WTC11 (cell line): Measurements from ENCODE around the gene PRRC2A. TPM values are rescaled to one million over a fixed set of nuclear protein-coding genes. Genes with fewer than 3 reads are reported as not detected.

Experiments
- ATAC-seq: fragments of 200-7000 bp; cut with Tn5 transposase; 2 replicates; pipeline ENCODE4 v1.10.0; 2021; ENCODE audit warnings: mild to moderate bottlenecking, moderate library complexity
- CTCF ChIA-PET: fragments of 300-600 bp; sonication (Branson Sonifier 250); formaldehyde crosslinking; loops from one replicate; lab custom pipeline; 2021; ENCODE audit warnings: antibody characterized with exemption; lab: Charles Lee
- POLR2A ChIA-PET: fragments of 350-600 bp; sonication (Branson Sonifier 250); formaldehyde crosslinking; loops from one replicate; lab custom pipeline; 2021; ENCODE audit warnings: antibody characterized with exemption; lab: Charles Lee
- DNase-seq: peaks from one replicate; pipeline ENCODE4 v3.0.0; 2021; ENCODE audit warnings: low spot score
- H3K27ac Mint-ChIP-seq: 2 replicates; pipeline ENCODE4 v1.8.0; 2021; ENCODE audit warnings: mixed read lengths
- H3K27me3 Mint-ChIP-seq: 2 replicates; pipeline ENCODE4 v1.8.0; 2021; ENCODE audit warnings: low read depth, mild to moderate bottlenecking, moderate library complexity, mixed read lengths
- H3K36me3 Mint-ChIP-seq: 2 replicates; pipeline ENCODE4 v1.8.0; 2021; ENCODE audit warnings: mixed read lengths
- H3K4me1 Mint-ChIP-seq: 2 replicates; pipeline ENCODE4 v1.8.0; 2022; ENCODE audit warnings: mixed read lengths
- H3K4me3 Mint-ChIP-seq: 2 replicates; pipeline ENCODE4 v1.8.0; 2021; ENCODE audit warnings: mild to moderate bottlenecking, moderate library complexity, mixed read lengths
- H3K9me3 Mint-ChIP-seq: 2 replicates; pipeline ENCODE4 v1.8.0; 2021; ENCODE audit warnings: mixed read lengths
- ATF3 ChIP-seq: sonication (generic); formaldehyde crosslinking; conservative IDR thresholded peaks from 2 replicates; pipeline ENCODE4 v1.8.1; 2022; ENCODE audit warnings: mild to moderate bottlenecking, missing genetic modification reagents
- ATF6 ChIP-seq: sonication (generic); formaldehyde crosslinking; IDR thresholded peaks from 2 replicates; pipeline ENCODE4 v1.8.1; 2023; ENCODE audit warnings: mild to moderate bottlenecking, missing genetic modification reagents
- CBFB ChIP-seq: sonication (generic); formaldehyde crosslinking; IDR thresholded peaks from 2 replicates; pipeline ENCODE4 v1.8.1; 2022; ENCODE audit warnings: mild to moderate bottlenecking, low read depth, missing genetic modification reagents
- HMGXB4 ChIP-seq: sonication (generic); formaldehyde crosslinking; IDR thresholded peaks from 2 replicates; pipeline ENCODE4 v1.8.1; 2023; ENCODE audit warnings: mild to moderate bottlenecking, moderate library complexity, missing genetic modification reagents
- IRF2 ChIP-seq: sonication (generic); formaldehyde crosslinking; IDR thresholded peaks from 2 replicates; pipeline ENCODE4 v1.8.0; 2022; ENCODE audit warnings: low read depth, missing genetic modification reagents, borderline replicate concordance
- MLX ChIP-seq: sonication (generic); formaldehyde crosslinking; IDR thresholded peaks from 2 replicates; pipeline ENCODE4 v1.8.1; 2023; ENCODE audit warnings: mild to moderate bottlenecking, missing genetic modification reagents, moderate library complexity
- NR1H2 ChIP-seq: sonication (generic); formaldehyde crosslinking; IDR thresholded peaks from 2 replicates; pipeline ENCODE4 v1.9.0; 2021; ENCODE audit warnings: mild to moderate bottlenecking, moderate library complexity, missing genetic modification reagents
- NR2C2 ChIP-seq: sonication (generic); formaldehyde crosslinking; IDR thresholded peaks from 2 replicates; pipeline ENCODE4 v1.8.0; 2022; ENCODE audit warnings: mild to moderate bottlenecking, missing genetic modification reagents
- NR3C1 ChIP-seq: sonication (generic); formaldehyde crosslinking; conservative IDR thresholded peaks from 2 replicates; pipeline ENCODE4 v1.8.1; 2023; ENCODE audit warnings: low read depth, mild to moderate bottlenecking, missing genetic modification reagents
- RORB ChIP-seq: fragments of 250-450 bp; sonication (Bioruptor Pico); IDR thresholded peaks from 2 replicates; pipeline ENCODE4 v1.9.0; 2021; ENCODE audit warnings: mild to moderate bottlenecking
- SOX15 ChIP-seq: fragments of 250-450 bp; sonication (Bioruptor Pico); IDR thresholded peaks from 2 replicates; pipeline ENCODE4 v1.9.0; 2021; ENCODE audit warnings: mild to moderate bottlenecking
- ZNF219 ChIP-seq: sonication (generic); formaldehyde crosslinking; IDR thresholded peaks from 2 replicates; pipeline ENCODE4 v1.8.0; 2023; ENCODE audit warnings: missing genetic modification reagents, mild to moderate bottlenecking, borderline replicate concordance
- ZNF263 ChIP-seq: sonication (generic); formaldehyde crosslinking; IDR thresholded peaks from 2 replicates; pipeline ENCODE4 v1.8.1; 2022; ENCODE audit warnings: low read depth, mild to moderate bottlenecking, moderate library complexity, missing genetic modification reagents
- ZNF425 ChIP-seq: fragments of 250-450 bp; sonication (Bioruptor Pico); conservative IDR thresholded peaks from 2 replicates; pipeline ENCODE4 v1.9.0; 2021; ENCODE audit warnings: mild to moderate bottlenecking
- total RNA-seq: library from RNA; stranded (reverse); gene quantifications from 3 replicates; pipeline ENCODE4 v1.2.3, GENCODE V29; 2021
- TF ChIP-seq, protein P1 (sequence below): sonication (generic); formaldehyde crosslinking; IDR thresholded peaks from 2 replicates; pipeline ENCODE4 v1.8.1; 2022; ENCODE audit warnings: mild to moderate bottlenecking, moderate library complexity, missing genetic modification reagents
- TF ChIP-seq, protein P2 (sequence below): sonication (generic); formaldehyde crosslinking; conservative IDR thresholded peaks from 2 replicates; pipeline ENCODE4 v1.8.1; 2023; ENCODE audit warnings: mild to moderate bottlenecking, low read depth, missing genetic modification reagents, moderate library complexity
- TF ChIP-seq, protein P3 (sequence below): sonication (generic); formaldehyde crosslinking; IDR thresholded peaks from 2 replicates; pipeline ENCODE4 v1.8.0; 2022; ENCODE audit warnings: mild to moderate bottlenecking, missing genetic modification reagents
- TF ChIP-seq, protein P4 (sequence below): sonication (generic); formaldehyde crosslinking; IDR thresholded peaks from 2 replicates; pipeline ENCODE4 v1.8.1; 2023; ENCODE audit warnings: mild to moderate bottlenecking, missing genetic modification reagents, moderate library complexity

Gene PRRC2A
- total RNA-seq, 1 experiment from 2014 or later = 372 TPM

DNA sequence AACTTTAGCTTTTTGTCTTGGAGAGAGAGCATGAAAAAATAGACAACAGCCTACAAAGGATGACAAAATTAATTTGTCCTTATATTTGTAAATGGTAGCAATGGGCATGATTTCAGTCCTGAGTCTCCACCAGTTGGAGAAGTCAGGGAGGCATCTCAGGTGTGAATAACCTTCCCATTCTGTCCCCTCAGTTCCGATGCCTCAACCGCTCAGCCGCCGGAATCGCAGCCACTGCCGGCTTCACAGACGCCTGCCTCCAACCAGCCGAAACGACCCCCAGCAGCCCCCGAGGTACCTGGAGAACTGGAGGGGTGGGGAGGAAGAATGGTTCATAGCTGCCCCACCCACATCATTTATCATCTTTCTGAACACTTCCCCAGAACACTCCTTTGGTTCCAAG, 3.6 kb downstream of the PRRC2A start:
- H3K9me3 Mint-ChIP-seq = no peaks in the 10 kb centered on the region
- DNase-seq = no peak
- no peak for ATAC-seq
- CTCF ChIA-PET = no interaction called here
- H3K4me3 Mint-ChIP-seq = no peak overlapping the region
- peaks cover 13% of the 10 kb centered on the region for H3K4me1 Mint-ChIP-seq
- no peaks in the 10 kb centered on the region; the same call in 1 of the 2 replicates for H3K27me3 Mint-ChIP-seq
- TF ChIP-seq ATF6 = no peak
- TF ChIP-seq ATF3 = no peak
- TF ChIP-seq ZNF425 (CRISPR knock-in tag) = no peak
- no peak for TF ChIP-seq NR2C2 (CRISPR knock-in tag)
- no peak for TF ChIP-seq SOX15
- TF ChIP-seq ZNF219 (CRISPR knock-in tag) = no peak
- TF ChIP-seq, protein P1, sequence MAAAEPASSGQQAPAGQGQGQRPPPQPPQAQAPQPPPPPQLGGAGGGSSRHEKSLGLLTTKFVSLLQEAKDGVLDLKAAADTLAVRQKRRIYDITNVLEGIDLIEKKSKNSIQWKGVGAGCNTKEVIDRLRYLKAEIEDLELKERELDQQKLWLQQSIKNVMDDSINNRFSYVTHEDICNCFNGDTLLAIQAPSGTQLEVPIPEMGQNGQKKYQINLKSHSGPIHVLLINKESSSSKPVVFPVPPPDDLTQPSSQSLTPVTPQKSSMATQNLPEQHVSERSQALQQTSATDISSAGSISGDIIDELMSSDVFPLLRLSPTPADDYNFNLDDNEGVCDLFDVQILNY = no peak
- TF ChIP-seq, protein P2, sequence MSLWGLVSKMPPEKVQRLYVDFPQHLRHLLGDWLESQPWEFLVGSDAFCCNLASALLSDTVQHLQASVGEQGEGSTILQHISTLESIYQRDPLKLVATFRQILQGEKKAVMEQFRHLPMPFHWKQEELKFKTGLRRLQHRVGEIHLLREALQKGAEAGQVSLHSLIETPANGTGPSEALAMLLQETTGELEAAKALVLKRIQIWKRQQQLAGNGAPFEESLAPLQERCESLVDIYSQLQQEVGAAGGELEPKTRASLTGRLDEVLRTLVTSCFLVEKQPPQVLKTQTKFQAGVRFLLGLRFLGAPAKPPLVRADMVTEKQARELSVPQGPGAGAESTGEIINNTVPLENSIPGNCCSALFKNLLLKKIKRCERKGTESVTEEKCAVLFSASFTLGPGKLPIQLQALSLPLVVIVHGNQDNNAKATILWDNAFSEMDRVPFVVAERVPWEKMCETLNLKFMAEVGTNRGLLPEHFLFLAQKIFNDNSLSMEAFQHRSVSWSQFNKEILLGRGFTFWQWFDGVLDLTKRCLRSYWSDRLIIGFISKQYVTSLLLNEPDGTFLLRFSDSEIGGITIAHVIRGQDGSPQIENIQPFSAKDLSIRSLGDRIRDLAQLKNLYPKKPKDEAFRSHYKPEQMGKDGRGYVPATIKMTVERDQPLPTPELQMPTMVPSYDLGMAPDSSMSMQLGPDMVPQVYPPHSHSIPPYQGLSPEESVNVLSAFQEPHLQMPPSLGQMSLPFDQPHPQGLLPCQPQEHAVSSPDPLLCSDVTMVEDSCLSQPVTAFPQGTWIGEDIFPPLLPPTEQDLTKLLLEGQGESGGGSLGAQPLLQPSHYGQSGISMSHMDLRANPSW (CRISPR knock-in tag) = no peak
- no peak for TF ChIP-seq IRF2
- TF ChIP-seq, protein P3, sequence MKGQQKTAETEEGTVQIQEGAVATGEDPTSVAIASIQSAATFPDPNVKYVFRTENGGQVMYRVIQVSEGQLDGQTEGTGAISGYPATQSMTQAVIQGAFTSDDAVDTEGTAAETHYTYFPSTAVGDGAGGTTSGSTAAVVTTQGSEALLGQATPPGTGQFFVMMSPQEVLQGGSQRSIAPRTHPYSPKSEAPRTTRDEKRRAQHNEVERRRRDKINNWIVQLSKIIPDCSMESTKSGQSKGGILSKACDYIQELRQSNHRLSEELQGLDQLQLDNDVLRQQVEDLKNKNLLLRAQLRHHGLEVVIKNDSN (CRISPR knock-in tag) = no peak
- TF ChIP-seq HMGXB4 = no peak
- TF ChIP-seq ZNF263 (CRISPR knock-in tag) = no peak
- TF ChIP-seq RORB (CRISPR knock-in tag) = no peak
- TF ChIP-seq NR1H2 = no peak
- no peak for TF ChIP-seq MLX (CRISPR knock-in tag)
- TF ChIP-seq, protein P4, sequence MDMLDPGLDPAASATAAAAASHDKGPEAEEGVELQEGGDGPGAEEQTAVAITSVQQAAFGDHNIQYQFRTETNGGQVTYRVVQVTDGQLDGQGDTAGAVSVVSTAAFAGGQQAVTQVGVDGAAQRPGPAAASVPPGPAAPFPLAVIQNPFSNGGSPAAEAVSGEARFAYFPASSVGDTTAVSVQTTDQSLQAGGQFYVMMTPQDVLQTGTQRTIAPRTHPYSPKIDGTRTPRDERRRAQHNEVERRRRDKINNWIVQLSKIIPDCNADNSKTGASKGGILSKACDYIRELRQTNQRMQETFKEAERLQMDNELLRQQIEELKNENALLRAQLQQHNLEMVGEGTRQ (CRISPR knock-in tag) = no peak
- no peak for TF ChIP-seq CBFB (CRISPR knock-in tag)
- TF ChIP-seq NR3C1 = no peak
- POLR2A ChIA-PET = no interaction called here
- H3K27ac Mint-ChIP-seq = peak overlapping the region; percentile 91; the same call in 1 of the 2 replicates
- H3K36me3 Mint-ChIP-seq = peaks cover 77% of the 10 kb centered on the region
